IPS-11a (cell line): ENCODE data around the gene TSC22D1.
A peak's percentile ranks its signal among the peaks of the same experiment; 100 is the strongest.
"Not testable (repeated sequence)": the region's sequence is repeated elsewhere in the genome, so short reads cannot be mapped to it uniquely, and the experiment has no call there.

Experiments
- H3K4me3 ChIP-seq: one replicate; pipeline ENCODE4 v1.5.1; 2013; ENCODE audit warnings: low read depth, low read length, control low read depth

The TSC22D1 gene

DNA sequence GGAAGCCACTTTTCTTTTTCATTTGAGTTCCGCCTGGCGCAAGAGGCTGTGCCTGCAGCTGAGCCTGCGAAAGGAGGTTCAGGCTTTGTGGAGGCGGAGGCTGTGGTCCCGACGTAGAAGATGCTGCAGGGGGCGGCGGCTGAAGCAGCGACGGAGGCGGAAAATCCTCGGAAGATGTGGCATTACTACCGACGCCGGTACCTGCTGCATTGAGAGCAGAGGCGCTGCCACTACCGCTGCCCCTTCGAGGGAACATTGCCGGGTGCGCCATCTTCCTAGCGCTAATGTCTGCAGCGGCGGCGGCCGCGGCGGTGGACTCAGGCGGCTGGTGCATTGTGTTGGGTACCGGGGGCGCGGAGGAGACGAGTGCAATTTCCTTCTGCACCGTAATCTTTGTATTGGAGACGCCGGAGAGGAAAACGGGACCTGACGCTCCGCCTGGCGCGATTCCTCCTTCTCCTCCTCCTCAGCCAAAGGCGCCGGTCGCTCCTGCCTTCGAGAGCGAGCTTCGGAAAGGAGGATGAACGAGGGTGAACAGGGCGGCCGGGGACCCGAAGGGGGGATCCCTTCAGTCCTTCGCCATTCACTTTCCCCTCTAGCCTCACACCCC is at the start of gene TSC22D1:
Gene TSC22D1 (minus strand): TSS at position 590 of the 610 bp plus-strand sequence. CDS start 256 bp downstream, at position 334.
- peak within 1 kb of the TSS; percentile 84 for H3K4me3 ChIP-seq

- H3K4me3 ChIP-seq = no peak overlapping the region
These were observed 46.6 kb upstream of the TSC22D1 start for GRCh38 chr13:44622708-44623107.

- no peak overlapping the region for H3K4me3 ChIP-seq
These were observed 46.1 kb upstream of the TSC22D1 start for GRCh38 chr13:44622261-44622660.

DNA sequence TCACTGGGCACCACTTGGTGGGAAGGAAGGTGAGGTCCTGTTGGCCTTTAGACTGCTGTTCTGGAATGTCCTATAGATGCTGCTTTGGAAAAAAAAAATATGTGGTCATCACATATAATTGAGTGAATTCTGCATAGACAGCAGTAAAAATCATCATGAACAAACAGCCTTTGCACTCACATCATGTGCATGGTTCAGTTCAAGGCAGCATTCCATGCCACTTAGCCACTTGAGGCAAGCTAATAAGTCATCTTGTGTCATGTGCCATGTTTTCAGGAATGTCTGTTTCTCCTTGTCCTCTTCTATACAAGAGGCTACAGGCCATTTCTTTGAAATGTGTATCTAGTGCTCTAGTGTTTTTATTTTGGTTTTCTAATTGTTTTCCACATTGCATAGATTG is 43.9 kb upstream of the TSC22D1 start:
- no peak overlapping the region for H3K4me3 ChIP-seq

GRCh38 chr13:44619651-44620050 is 43.5 kb upstream of the TSC22D1 start:
- no peak overlapping the region for H3K4me3 ChIP-seq

DNA sequence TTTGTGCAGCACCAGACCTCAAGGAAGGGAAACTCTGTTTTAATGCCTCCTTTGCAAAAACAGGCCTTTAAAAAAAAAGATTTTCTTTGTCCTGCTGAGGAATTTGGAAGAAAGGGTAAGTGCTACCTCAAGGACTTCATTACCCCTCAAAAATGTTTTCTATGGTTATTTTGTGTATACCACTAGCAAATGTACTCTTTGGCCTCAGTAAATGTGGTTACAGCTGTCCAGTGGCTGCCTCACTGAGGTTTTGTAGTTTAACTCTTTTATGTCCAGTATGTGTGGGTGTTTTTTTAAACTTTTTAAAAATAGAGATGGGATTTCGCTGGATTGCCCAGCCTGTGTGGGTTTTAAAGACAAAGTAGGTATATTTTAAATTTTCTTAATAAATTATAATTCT is 42.2 kb upstream of the TSC22D1 start:
- no peak overlapping the region for H3K4me3 ChIP-seq

DNA sequence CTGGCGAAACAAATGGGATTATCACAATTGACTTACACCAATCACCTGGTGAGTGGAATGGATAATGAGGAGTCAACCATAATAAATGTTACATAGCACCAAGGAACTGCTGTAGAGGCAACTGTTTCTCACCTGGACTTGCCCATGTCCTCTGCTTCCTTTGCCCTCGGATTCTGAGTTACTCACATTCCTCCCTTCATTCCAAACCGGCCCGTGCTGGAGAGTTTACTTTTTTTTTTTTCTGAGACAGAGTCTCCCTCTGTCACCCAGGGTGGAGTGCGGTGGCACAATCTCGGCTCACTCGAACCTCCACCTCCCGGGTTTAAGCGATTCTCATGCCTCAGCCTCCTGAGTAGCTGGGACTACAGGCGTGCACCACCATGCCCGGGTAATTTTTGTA is 41.5 kb upstream of the TSC22D1 start:
- H3K4me3 ChIP-seq = no peak overlapping the region

- H3K4me3 ChIP-seq = no peak overlapping the region
These were observed 33.0 kb upstream of the TSC22D1 start for GRCh38 chr13:44609137-44609536.

- H3K4me3 ChIP-seq = no peak overlapping the region
These were observed 29.6 kb upstream of the TSC22D1 start for GRCh38 chr13:44605721-44606120.

GRCh38 chr13:44605275-44605674 is 29.1 kb upstream of the TSC22D1 start:
- H3K4me3 ChIP-seq = no peak overlapping the region

GRCh38 chr13:44601586-44601985 is 25.5 kb upstream of the TSC22D1 start:
- no peak overlapping the region for H3K4me3 ChIP-seq

GRCh38 chr13:44593861-44594592 is 17.9 kb upstream of the TSC22D1 start:
- H3K4me3 ChIP-seq = not testable (repeated sequence)

DNA sequence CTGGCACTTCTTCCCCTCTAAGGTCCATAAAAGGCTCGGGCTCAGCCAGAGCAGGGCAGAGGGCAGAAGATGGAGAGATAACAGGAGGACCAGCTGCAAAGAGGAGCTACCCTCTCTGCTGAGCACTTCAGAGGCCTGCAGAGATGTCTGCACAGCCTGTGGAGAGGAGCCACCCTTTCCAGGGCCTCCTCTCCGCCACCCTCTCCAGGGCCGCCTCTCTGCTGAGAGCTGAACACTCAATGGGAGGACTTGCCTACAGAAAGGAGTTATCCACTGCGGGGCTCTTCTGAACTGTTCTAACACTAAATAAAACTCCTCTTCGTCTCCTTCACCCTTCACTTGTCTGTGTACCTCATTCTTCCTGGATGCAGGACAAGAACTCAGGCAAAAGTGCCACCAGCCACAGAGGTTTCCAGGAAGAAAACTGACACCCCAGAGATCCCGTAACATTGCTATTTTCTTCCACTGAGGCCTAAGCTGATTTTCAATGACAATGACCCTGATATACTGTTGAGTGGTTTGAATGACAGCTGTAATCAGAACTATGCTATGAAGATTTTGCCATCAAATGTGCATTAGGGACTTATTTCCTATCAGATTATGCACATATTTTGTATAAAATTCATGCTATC is 16.2 kb upstream of the TSC22D1 start:
- no peak overlapping the region for H3K4me3 ChIP-seq

- H3K4me3 ChIP-seq = no peak overlapping the region
These were observed 15.2 kb upstream of the TSC22D1 start for GRCh38 chr13:44591316-44591715.

DNA sequence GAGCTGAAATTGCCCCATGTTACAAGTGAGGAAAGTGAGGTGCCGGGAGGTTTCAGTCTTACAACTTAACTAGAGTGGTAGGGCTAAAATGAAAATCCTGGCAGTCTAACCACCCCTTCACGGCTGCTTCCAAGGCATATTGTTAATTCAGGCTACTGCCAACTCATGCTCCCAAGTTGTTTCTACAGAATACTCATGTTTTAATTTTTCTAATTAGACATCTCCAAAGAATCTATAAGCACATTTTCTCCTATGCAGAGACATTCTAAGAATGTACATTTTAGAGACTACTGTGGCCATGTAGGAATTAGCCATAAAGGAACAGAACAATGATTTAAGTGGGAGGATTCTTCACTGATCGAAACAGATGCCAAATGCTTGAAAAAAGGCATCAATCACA is 7.0 kb upstream of the TSC22D1 start:
- no peak overlapping the region for H3K4me3 ChIP-seq

DNA sequence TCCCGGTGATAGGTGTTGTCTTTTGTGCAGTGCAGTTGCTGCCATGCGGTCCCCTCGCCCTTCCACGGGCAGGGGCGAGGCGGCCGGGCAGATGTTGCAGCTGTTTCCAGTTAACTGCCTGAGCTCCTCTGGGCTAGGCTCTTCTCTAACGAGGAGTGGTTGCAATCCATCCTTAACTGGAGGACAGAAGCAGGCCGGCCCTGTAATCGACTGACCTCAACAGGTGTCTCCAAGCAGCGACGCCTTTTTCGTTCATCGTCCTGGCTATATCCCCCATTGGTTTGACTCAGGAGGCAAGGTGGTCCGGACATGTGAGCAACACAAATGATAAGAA is 1.9 kb upstream of the TSC22D1 start:
- H3K4me3 ChIP-seq = peak overlapping the region; percentile 84

- peak overlapping the region; percentile 84 for H3K4me3 ChIP-seq
These were observed 1.3 kb upstream of the TSC22D1 start for GRCh38 chr13:44577236-44578066.

DNA sequence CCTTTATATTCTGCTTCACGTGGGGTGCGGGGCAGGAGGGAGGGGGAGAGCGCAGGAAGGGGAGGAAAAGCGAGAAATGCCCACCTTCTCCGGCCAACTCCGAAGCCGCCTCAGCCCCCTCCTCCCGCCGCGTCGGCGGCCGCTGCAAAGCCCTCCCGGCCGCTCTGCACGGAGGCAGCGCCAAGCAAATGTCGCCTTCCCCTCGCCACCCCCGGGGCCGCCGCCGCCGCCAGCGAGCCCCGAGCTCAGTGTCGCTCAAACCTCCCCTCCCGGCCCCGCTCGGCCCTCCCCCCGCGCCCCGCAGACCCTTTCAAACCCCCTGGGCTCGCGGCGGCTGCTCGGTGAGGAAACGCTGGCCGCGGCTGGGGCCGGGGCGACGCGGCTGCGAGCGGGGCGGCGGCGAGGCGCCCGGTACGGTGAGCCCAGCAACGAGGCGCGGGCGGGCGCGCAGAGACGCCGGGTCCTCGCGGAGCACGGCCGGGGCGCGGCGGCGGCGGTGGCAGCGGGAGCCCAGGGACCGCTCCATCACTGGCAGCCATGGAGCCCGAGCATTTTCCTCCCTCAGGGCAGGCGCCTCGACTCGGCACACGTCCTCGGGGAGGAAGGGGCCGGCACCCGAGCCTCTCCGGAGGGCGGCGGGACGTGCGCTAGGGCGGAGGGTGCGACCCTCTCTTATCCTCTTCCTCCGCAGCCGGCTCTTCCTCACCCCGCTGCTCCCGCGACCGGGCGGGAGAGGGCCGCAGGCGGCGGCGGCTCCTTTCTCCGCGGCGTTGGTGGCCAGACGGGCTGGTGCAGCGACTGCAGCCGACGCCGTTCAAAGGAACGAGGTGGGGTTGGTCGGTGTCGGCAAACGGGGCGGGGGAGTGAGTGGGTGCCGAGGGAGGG is 463 bp upstream of the TSC22D1 start:
- peak overlapping the region; percentile 84 for H3K4me3 ChIP-seq

GRCh38 chr13:44575035-44575434 is 1.1 kb downstream of the TSC22D1 start:
- H3K4me3 ChIP-seq = peak overlapping the region; percentile 84

DNA sequence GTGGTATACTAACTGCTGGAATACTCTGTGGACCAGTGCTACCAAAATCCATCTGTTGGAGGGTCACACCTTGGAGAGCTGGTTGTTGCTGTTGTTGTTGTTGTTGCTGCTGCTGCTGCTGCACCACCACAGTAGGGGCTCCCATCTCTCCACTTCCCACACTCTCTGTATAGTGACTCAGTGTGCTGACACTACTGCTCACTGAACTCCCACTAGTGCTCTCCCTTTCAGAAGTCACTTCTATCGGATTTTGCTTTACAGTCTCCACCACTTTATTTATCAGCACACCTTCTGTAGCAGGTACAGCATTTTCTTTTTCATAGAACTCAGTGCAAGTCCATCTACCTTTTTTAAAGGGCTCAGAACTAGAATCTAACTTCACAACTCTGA is 1.7 kb downstream of the TSC22D1 start:
- H3K4me3 ChIP-seq = no peak overlapping the region
